NCI-H1092 treated with DMSO at 0.1 percent for 48 hours (cell line): ENCODE results near the gene S1PR2.

Source experiments
- DNase-seq: peaks from one replicate; lab custom pipeline; 2025; lab: John Stamatoyannopoulos, UW

The S1PR2 gene, protein sequence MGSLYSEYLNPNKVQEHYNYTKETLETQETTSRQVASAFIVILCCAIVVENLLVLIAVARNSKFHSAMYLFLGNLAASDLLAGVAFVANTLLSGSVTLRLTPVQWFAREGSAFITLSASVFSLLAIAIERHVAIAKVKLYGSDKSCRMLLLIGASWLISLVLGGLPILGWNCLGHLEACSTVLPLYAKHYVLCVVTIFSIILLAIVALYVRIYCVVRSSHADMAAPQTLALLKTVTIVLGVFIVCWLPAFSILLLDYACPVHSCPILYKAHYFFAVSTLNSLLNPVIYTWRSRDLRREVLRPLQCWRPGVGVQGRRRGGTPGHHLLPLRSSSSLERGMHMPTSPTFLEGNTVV

GRCh38 chr19:10230861-10231611 lies at the start of gene S1PR2:
TSS of gene S1PR2 (minus strand) at chr19:10231331. CDS start at chr19:10224905, 6,426 bp downstream.
- DNase-seq, result peak; percentile 72

- no peak for DNase-seq
Measured at GRCh38 chr19:10279737-10280442, 48.8 kb upstream of the S1PR2 start.

DNA sequence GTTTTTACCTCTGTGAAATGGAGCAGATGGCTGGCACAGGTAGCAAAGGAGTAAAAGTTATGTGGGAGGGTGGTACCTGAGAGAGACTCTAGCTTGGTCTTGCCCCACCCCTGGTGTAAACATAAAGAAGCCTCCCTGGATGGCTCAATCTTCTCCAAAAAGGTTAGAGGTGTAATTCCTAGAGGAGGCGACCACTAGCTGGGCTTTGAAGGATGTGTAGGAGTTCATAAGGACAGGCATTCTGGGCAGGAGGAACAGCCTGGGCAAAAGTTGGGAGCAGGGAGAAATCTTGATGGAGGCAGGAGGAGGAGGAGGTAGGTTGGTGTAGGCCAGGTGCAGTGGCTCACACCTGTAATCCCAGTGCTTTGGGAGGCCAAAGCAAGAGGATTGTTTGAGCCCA lies 47.8 kb upstream of the S1PR2 start:
- no peak for DNase-seq

DNA sequence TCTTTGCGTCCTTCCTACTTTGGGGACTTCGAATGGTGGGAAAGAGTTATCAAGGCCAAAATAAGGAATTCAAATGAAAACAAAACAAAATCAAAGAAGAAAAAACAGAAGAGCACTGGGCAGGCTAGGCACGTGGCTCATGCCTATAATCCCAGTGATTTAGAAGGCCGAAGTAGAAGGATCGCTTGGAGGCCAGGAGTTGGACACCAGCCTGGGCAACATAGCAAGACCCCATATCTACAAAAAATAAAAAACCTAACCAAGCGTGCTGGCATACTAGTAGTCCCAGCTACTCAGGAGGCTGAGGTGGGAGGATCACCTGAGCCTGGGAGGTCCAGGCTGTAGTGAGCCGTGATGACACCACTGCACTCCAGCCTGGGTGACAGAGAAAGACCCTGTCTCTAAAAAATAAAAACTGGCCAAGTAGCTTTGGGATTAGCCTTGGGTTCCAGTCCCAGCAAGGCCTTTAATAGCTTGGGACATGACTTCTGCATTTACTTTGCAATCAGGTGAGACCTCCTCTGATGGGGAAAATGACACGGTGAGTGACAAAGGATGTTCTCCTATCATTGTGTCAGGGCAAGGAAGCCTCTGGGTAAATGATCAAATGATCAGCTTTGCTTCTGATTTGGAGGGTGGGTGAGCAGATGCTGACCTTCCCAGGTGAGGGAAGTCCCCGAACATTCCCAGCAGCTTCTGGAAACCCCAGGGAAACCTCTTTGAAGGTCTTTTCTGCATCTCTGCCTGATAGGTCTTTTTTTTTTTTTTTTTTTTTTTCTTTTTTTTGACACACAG lies 46.9 kb upstream of the S1PR2 start:
- no peak for DNase-seq

GRCh38 chr19:10274589-10274988 lies 43.5 kb upstream of the S1PR2 start:
- no peak for DNase-seq

DNA sequence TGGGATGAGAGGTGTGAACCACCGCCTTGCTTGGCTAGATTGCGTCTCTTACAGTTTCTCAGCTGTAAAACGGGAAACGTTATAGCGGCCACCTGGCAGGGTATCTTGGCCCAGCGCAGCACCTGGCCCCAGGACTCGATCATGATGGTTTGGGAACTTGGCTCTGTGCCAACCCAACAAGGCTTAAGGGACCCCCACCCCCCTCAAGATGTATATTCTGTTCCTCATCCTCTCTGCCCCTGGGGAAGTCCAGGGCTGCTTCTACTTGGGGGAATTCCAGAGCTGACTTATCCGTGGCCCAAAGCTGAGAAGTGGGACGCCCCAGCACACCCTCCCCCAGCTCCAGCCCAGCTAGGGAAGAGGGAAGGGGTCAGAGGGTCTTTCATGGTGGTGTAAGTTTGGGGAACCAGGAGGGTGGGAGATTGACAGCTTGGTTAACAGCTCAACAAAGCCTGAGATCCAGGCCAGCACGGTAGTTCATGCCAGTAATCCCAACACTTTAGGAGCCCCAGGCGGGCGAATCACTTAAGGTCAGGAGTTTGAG lies 40.5 kb upstream of the S1PR2 start:
- no peak for DNase-seq

GRCh38 chr19:10270616-10271394 lies 39.7 kb upstream of the S1PR2 start, which contains the start of gene ICAM1:
TSS of gene ICAM1 (plus strand) at chr19:10271120. CDS start at chr19:10271160, 40 bp downstream.
- no peak for DNase-seq

- DNase-seq, result no peak
Measured at GRCh38 chr19:10270180-10270615, 39.1 kb upstream of the S1PR2 start.

- DNase-seq, result peak; percentile 53
Measured at GRCh38 chr19:10269333-10270179, 38.4 kb upstream of the S1PR2 start.

GRCh38 chr19:10268071-10268470 lies 36.9 kb upstream of the S1PR2 start:
- DNase-seq, result no peak

DNA sequence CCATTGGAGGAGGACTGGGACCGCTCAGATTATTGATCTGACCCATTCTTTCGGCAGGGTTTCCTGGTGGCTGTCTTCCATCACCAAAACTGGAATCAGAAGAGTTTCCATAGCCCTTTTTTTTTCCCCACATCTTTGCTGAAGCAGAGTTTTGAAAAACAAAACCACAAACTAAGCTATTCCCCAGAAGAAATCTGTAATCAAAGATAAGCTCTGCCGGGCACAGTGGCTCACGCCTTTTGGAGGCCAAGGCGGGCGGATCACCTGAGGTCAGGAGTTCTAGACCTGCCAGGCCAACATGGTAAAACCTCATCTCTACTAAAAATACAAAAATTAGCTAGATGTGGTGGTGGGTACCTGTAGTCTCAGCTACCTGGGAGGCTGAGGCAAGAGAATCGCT lies 35.6 kb upstream of the S1PR2 start:
- no peak for DNase-seq

GRCh38 chr19:10262771-10263170 lies 31.6 kb upstream of the S1PR2 start:
- no peak for DNase-seq

- no peak for DNase-seq
Measured at GRCh38 chr19:10260141-10260584, 29.0 kb upstream of the S1PR2 start.

DNA sequence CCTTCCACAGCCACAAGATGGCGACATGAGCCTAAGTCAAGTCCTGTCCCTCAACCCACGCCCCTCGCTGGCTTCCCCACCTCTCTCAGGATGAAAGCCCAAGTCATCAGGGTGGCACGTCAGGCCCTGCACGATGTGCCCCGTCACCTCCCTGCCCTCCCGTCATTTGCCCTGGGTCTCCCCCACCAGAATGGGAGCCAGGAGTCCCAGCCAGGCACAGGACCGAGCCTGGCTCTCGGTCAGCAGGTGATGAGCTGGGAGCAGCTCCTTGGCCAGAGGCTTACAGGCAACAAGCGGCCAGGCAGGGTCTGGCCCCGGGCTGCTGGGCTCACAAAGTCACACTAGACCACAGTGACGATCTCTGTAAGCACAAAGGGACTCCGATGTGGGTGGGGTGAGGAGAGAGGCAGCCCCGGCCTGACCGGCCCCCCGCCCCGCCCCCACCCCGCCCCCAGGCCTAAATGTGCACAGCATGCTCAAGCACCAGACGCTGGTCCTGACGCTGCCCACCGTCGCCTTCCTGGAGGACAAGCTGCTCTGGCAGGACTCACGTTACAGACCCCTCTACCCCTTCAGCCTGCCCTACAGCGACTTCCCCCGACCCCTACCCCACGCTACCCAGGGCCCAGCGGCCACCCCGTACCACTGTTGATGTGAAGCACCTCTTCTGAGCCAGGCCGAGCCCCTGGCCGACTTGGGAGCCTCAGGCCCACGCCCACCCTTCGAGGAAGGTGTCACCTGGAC lies 28.2 kb upstream of the S1PR2 start:
- DNase-seq, result peak; percentile 64

GRCh38 chr19:10258080-10258710 lies 27.1 kb upstream of the S1PR2 start:
- DNase-seq, result no peak

- no peak for DNase-seq
Measured at GRCh38 chr19:10256970-10257615, 26.0 kb upstream of the S1PR2 start.

DNA sequence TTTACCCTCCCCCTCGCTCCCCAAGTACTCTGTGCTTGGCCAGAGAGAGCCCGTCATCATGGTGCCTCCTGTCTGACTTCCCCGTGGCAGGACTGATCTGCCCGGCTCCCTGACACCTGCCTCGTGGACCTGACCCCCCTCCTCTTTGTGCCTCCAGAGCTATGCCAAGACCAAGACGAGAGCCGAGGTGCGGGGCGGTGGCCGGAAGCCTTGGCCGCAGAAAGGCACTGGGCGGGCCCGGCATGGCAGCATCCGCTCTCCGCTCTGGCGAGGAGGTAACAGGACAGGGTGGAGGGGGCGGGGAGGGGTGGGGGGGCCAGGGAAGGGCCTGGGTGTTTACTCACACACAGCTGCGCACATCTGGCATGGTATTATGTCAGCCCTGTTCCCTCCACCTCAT lies 25.4 kb upstream of the S1PR2 start:
- DNase-seq, result no peak

- no peak for DNase-seq
Measured at GRCh38 chr19:10255358-10255757, 24.2 kb upstream of the S1PR2 start.
